SW 1271 (cell line): ENCODE data around the gene ST8SIA1.

Experiments used
- DNase-seq, 2 experiments: peaks; one replicate each; lab custom pipeline; 2025; lab: John Stamatoyannopoulos, UW

ST8SIA1 gene

GRCh38 chr12:22283006-22283506 is 51.5 kb downstream of the ST8SIA1 start:
- DNase-seq, result peak in 1 of 2 experiments; percentile 82

- peak; percentile 18 to 44 for DNase-seq
Observed at GRCh38 chr12:22282283-22282682, 52.2 kb downstream of the ST8SIA1 start.

- DNase-seq, result no peak
Observed at GRCh38 chr12:22276867-22277266, 57.6 kb downstream of the ST8SIA1 start.

- DNase-seq, result no peak
Observed at GRCh38 chr12:22276313-22276712, 58.2 kb downstream of the ST8SIA1 start.

DNA sequence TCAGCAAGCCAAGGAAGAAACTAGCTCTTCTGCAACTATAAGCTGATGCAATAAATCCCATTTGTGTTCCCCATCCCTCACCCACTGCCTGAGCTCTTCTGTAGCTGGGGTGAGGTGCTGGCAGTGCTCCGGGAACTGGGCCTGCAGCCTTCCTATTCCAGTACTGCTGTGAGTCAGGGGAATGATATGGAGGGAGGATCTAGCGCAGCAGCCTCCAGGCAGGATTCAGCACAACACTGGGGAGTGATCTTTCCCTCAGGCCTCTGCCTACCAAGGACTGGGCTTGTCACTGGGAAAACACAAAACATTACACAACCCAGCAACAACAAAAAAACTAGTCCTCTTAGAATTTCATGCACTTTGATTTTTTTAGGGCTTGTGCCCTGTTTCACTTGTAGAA is 58.7 kb downstream of the ST8SIA1 start:
- DNase-seq, result peak; percentile 66 to 96

- DNase-seq, result no peak
Observed at GRCh38 chr12:22272335-22273151, 62.0 kb downstream of the ST8SIA1 start.

DNA sequence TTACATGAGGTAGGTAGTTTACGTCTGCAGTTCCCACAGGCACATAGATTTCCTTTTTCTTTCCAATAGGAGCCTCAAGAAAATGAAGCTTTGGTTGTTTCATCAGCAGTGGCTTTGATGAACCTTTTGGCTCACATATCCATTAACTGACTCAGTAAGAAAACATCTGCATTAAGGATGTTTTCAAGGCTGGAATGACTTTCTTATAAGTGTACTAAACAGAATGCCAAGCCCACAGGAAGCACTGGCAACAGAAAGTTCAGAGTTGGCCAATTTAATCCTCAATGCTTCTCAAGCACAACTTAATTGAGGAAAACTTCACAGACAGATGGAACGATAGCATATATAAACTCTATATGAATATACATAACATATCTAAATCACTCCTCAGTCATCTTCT is 63.5 kb downstream of the ST8SIA1 start:
- DNase-seq, result peak; percentile 24 to 87

GRCh38 chr12:22268973-22269372 is 65.5 kb downstream of the ST8SIA1 start:
- DNase-seq, result no peak

DNA sequence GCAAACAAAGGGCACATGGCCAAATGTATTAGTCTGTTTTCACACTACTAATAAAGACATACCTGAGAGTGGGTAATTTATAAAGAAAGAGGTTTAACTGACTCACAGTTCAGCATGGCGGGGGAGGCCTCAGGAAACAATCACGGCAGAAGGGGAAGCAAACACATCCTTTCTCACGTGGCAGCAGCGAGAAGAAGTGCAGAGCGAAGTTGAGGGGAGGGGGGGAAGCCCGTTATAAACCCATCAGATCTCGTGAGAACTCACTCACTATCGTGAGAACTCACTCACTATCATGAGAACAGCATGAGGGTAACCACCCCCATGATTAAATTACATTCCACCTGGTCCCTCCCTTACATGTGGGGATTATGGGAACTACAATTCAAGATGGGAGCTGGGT is 66.1 kb downstream of the ST8SIA1 start:
- no peak for DNase-seq

- no peak for DNase-seq
Observed at GRCh38 chr12:22266101-22266500, 68.4 kb downstream of the ST8SIA1 start.

DNA sequence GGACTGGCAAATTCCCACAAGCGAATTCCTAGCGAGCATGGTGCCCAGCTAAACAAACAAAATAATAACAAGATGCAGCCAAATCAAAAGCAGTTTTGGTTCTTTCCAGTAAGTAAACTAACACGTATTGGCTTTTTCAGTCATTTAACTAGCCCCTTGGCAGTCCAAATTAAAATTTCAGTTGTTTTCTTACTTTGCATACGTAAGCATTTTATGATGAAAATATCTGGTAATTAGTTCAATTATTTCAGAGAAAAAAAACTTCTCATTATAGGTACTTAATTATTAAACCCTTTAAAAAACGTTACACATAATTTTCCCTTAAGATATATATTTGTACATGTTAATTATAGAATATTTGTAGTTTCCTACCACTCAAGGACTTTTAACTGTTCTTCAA is 70.1 kb downstream of the ST8SIA1 start:
- no peak for DNase-seq

- DNase-seq, result no peak
Observed at GRCh38 chr12:22262309-22262708, 72.2 kb downstream of the ST8SIA1 start.

- no peak for DNase-seq
Observed at GRCh38 chr12:22257100-22257499, 77.4 kb downstream of the ST8SIA1 start.

- DNase-seq, result no peak
Observed at GRCh38 chr12:22256605-22257004, 77.9 kb downstream of the ST8SIA1 start.

GRCh38 chr12:22256041-22256441 is 78.5 kb downstream of the ST8SIA1 start:
- DNase-seq, result no peak

DNA sequence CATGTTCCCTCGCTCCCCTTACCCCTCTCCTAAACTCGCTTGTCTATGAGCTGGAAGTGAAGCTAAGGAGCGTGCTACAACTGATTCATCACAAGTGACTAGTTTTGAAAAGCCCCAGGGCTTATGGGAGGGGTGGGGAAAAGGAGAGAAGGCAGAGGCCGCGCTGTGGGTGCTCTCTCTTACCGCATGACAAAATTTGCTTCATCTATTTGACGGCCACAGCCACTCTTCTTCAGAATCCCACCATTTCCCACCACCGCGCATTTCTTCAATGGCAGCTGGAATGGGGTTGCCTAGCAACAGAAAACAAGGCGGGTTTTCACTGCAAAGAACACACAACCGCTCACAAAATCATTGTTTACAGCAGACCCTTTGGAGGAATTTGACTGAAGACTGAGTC is 79.4 kb downstream of the ST8SIA1 start:
- no peak for DNase-seq

DNA sequence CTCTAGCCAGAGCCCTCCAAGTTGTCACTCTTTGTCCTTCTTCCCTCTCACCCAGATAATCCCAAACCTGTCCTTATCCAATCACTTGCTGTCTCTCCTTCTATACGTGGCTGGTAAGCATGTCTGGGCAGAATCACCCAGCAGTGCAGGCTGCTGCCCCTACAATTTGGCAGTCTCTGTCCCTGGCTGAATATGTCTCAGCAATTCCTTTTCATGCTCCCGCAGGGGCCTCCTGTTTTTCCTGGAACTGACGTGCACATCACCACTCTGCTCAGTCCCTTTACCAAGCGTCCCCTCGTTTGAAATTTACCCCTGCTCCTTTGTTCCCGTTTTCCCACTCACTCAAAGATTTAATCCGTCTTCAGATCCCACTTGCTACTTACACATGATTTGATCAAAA is 80.0 kb downstream of the ST8SIA1 start:
- DNase-seq, result no peak

- DNase-seq, result no peak
Observed at GRCh38 chr12:22252057-22252456, 82.5 kb downstream of the ST8SIA1 start.

DNA sequence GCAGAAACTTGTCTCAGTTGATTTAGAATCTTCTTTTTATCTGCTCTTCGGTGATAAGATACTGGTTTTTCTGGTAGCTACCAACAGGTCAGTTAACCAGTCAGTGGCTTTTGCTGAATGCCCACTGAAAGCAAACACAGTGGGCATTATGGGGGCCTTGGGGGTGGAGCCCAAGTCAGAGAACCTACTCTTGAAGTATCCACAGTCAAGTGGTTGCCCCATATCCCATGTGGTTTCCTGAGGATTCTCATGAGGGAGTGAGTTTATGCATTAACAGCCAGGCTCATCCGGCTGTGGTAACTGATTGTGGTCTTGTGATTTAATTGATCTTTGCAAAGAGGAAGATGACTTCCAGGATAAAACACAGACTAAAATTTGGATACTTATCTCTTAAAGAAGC is 83.7 kb downstream of the ST8SIA1 start:
- no peak for DNase-seq

GRCh38 chr12:22248571-22249115 is 85.9 kb downstream of the ST8SIA1 start:
- no peak for DNase-seq

GRCh38 chr12:22248121-22248520 is 86.4 kb downstream of the ST8SIA1 start:
- no peak for DNase-seq

DNA sequence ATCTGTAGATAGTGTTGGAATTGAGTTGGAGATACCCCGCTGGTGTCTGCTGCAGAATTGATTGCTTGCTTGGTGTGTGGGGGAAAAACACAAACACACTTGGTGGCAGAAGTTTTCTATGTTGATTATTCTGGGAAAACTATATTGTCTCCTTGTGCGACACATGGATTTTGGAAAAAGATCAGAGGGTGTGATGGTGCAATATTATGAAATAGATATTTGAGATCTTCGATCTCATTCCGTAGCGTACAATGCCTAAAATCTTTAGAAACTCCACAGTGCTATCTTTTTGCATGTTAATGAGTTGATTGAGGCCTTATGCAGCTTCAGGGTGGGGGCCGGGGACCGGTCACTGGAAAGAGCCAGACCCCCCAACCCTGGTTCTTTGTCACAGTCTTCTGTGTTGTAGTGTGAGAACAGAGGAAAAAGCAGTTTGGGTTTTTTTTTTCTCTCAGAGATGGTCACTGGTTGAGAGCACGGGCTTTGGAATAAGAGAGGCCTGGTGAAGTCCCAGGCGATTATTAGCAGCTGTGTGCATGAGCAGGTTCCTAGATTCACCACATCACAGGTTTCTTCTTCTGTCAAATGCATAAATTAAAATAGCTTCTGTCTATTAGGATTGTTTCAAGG is 88.2 kb downstream of the ST8SIA1 start:
- no peak for DNase-seq

GRCh38 chr12:22242726-22243125 is 91.8 kb downstream of the ST8SIA1 start:
- DNase-seq, result no peak
